H9 (cell line): ENCODE measurements around the gene PEX26. TPM values are rescaled to one million over a fixed set of nuclear protein-coding genes. Genes with fewer than 3 reads are reported as not detected.
A peak's percentile ranks its signal among the peaks of the same experiment; 100 is the strongest.

ENCODE experiments used
- DNase-seq: peaks from one replicate; pipeline ENCODE4 v3.0.0-alpha.2; 2017
- H2AFZ ChIP-seq: one replicate; pipeline ENCODE4 v1.6.1; 2013; ENCODE audit warnings: mild to moderate bottlenecking, low read length, control low read depth, moderate library complexity
- H2AK5ac ChIP-seq: 2 replicates; pipeline ENCODE4 v1.6.1; 2013; ENCODE audit warnings: low read length, control low read depth, mixed read lengths; ENCODE audit not compliant: insufficient read length
- H2BK120ac ChIP-seq: one replicate; pipeline ENCODE4 v1.6.1; 2013; ENCODE audit warnings: low read depth, mild to moderate bottlenecking, low read length, control low read depth, inconsistent platforms; ENCODE audit not compliant: poor library complexity, severe bottlenecking
- H2BK12ac ChIP-seq: 2 replicates; pipeline ENCODE4 v1.6.1; 2013; ENCODE audit warnings: low read length, control low read depth, mixed read lengths, low read depth; ENCODE audit not compliant: insufficient read length
- H2BK15ac ChIP-seq: 2 replicates; pipeline ENCODE4 v1.6.1; 2013; ENCODE audit warnings: low read depth, low read length, control low read depth
- H2BK20ac ChIP-seq: one replicate; pipeline ENCODE4 v1.6.1; 2013; ENCODE audit warnings: low read depth, mild to moderate bottlenecking, low read length, control low read depth, inconsistent platforms; ENCODE audit not compliant: poor library complexity, severe bottlenecking
- H2BK5ac ChIP-seq: 2 replicates; pipeline ENCODE4 v1.6.1; 2013; ENCODE audit warnings: low read length, control low read depth, mixed read lengths; ENCODE audit not compliant: insufficient read length
- H3K14ac ChIP-seq: 2 replicates; pipeline ENCODE4 v1.6.1; 2013; ENCODE audit warnings: low read length, control low read depth; ENCODE audit not compliant: insufficient read depth
- H3K18ac ChIP-seq: 2 replicates; pipeline ENCODE4 v1.6.1; 2013; ENCODE audit warnings: low read depth, mild to moderate bottlenecking, mixed read lengths, low read length, control low read depth; ENCODE audit not compliant: insufficient read length
- H3K23ac ChIP-seq: 2 replicates; pipeline ENCODE4 v1.6.1; 2013; ENCODE audit warnings: low read length, control low read depth, mixed read lengths, low read depth; ENCODE audit not compliant: insufficient read length
- H3K23me2 ChIP-seq: 2 replicates; pipeline ENCODE4 v1.6.1; 2013; ENCODE audit warnings: low read depth, mild to moderate bottlenecking, mixed read lengths, low read length, control low read depth; ENCODE audit not compliant: insufficient read length, poor library complexity, severe bottlenecking
- H3K27ac ChIP-seq: 2 replicates; pipeline ENCODE4 v1.5.1; 2013; ENCODE audit warnings: low read length, control low read depth, mixed read lengths, low read depth; ENCODE audit not compliant: insufficient read length
- H3K27me3 ChIP-seq: 2 replicates; pipeline ENCODE4 v1.6.1; 2013; ENCODE audit warnings: low read length, control low read depth, inconsistent platforms; ENCODE audit not compliant: insufficient read depth
- H3K4ac ChIP-seq: 2 replicates; pipeline ENCODE4 v1.6.1; 2013; ENCODE audit warnings: low read depth, mild to moderate bottlenecking, control low read depth, inconsistent platforms, low read length, moderate library complexity
- H3K4me1 ChIP-seq: 2 replicates; pipeline ENCODE4 v1.6.1; 2013; ENCODE audit warnings: low read length, control low read depth, inconsistent platforms; ENCODE audit not compliant: insufficient read depth
- H3K4me2 ChIP-seq: 2 replicates; pipeline ENCODE4 v1.6.1; 2013; ENCODE audit warnings: low read length, control low read depth, mixed read lengths; ENCODE audit not compliant: insufficient read length, insufficient read depth
- H3K56ac ChIP-seq: 2 replicates; pipeline ENCODE4 v1.6.1; 2013; ENCODE audit warnings: low read depth, mild to moderate bottlenecking, mixed read lengths, low read length, control low read depth; ENCODE audit not compliant: insufficient read length
- H3K79me1 ChIP-seq: 2 replicates; pipeline ENCODE4 v1.6.1; 2013; ENCODE audit warnings: low read depth, mild to moderate bottlenecking, moderate library complexity, low read length, control low read depth, inconsistent platforms; ENCODE audit not compliant: insufficient read depth, poor library complexity, severe bottlenecking
- H3K79me2 ChIP-seq: 2 replicates; pipeline ENCODE4 v1.6.1; 2013; ENCODE audit warnings: low read length, control low read depth, inconsistent platforms; ENCODE audit not compliant: insufficient read depth
- H3K9ac ChIP-seq: 2 replicates; pipeline ENCODE4 v1.6.1; 2013; ENCODE audit warnings: low read length, control low read depth, mixed read lengths; ENCODE audit not compliant: insufficient read length; ENCODE audit errors: extremely low read depth
- H3K9me3 ChIP-seq: one replicate; pipeline ENCODE4 v1.6.1; 2013; ENCODE audit warnings: low read depth, low read length, inconsistent platforms; ENCODE audit not compliant: control insufficient read depth
- H3T11ph ChIP-seq: one replicate; pipeline ENCODE4 v1.6.1; 2013; ENCODE audit warnings: mild to moderate bottlenecking, low read length, control low read depth, inconsistent platforms
- H4K20me1 ChIP-seq: one replicate; pipeline ENCODE4 v1.6.1; 2013; ENCODE audit not compliant: control insufficient read depth, insufficient read length, insufficient read depth
- H4K5ac ChIP-seq: 2 replicates; pipeline ENCODE4 v1.6.1; 2013; ENCODE audit warnings: low read depth, mild to moderate bottlenecking, mixed read lengths, low read length, control low read depth; ENCODE audit not compliant: insufficient read length
- H4K8ac ChIP-seq: replicated peaks from 2 replicates; pipeline ENCODE4 v1.6.1; 2013; ENCODE audit warnings: low read length, control low read depth, mixed read lengths, low read depth; ENCODE audit not compliant: insufficient read length
- H4K91ac ChIP-seq: 2 replicates; pipeline ENCODE4 v1.6.1; 2013; ENCODE audit warnings: low read depth, mild to moderate bottlenecking, moderate library complexity, mixed read lengths, low read length, control low read depth; ENCODE audit not compliant: insufficient read length
- H3K27ac Mint-ChIP-seq, 3 experiments: 2 replicates in 2 of 3; 3 replicates in 1 of 3; pipeline ENCODE4 v1.8.0; 2020 to 2021; ENCODE audit warnings: mixed read lengths in 3 of 3, mild to moderate bottlenecking in 1 of 3, moderate library complexity in 1 of 3
- H3K27me3 Mint-ChIP-seq: 2 replicates; pipeline ENCODE4 v1.8.0; 2021; ENCODE audit warnings: low read depth, mild to moderate bottlenecking, moderate library complexity, mixed read lengths
- H3K36me3 Mint-ChIP-seq, 3 experiments: 2 replicates in 2 of 3; 3 replicates in 1 of 3; pipeline ENCODE4 v1.8.0; 2020 to 2021; ENCODE audit warnings: low read depth in 3 of 3, mixed read lengths in 3 of 3; ENCODE audit not compliant: insufficient read depth in 1 of 3
- H3K4me1 Mint-ChIP-seq, 2 experiments: 2 replicates each; pipeline ENCODE4 v1.8.0; 2020; ENCODE audit warnings: mixed read lengths in 2 of 2
- H3K4me3 Mint-ChIP-seq, 2 experiments: 2 replicates in 1 of 2; 3 replicates in 1 of 2; pipeline ENCODE4 v1.8.0; 2020 to 2021; ENCODE audit warnings: mild to moderate bottlenecking in 2 of 2, mixed read lengths in 2 of 2, moderate library complexity in 1 of 2
- H3K9me3 Mint-ChIP-seq, 2 experiments: 2 replicates in 1 of 2; 3 replicates in 1 of 2; pipeline ENCODE4 v1.8.0; 2020; ENCODE audit warnings: mild to moderate bottlenecking in 2 of 2, mixed read lengths in 2 of 2, moderate library complexity in 1 of 2
- WGBS: extraction: QIAGEN DNeasy Blood & Tissue Kit; methylation state at CpG from one replicate; pipeline ENCODE4 v1.1.7; 2013; ENCODE audit warnings: missing lambda C conversion rate, low lambda C conversion rate, mixed read lengths; ENCODE audit not compliant: insufficient read length; ENCODE audit errors: extremely low coverage; 5-methylcytosine and 5-hydroxymethylcytosine counted together
- total RNA-seq: library from RNA; stranded (reverse); gene quantifications from 2 replicates; pipeline ENCODE4 v1.2.1, GENCODE V29; 2021
- TF ChIP-seq, protein P1 (sequence below): fragments of 200-600 bp; sonication (generic); conservative IDR thresholded peaks from 3 replicates; pipeline ENCODE4 v1.8.0; 2021; ENCODE audit warnings: antibody characterized with exemption, mild to moderate bottlenecking

Gene PEX26
- total RNA-seq, 1 experiment from 2014 or later, result 35.4 TPM

DNA sequence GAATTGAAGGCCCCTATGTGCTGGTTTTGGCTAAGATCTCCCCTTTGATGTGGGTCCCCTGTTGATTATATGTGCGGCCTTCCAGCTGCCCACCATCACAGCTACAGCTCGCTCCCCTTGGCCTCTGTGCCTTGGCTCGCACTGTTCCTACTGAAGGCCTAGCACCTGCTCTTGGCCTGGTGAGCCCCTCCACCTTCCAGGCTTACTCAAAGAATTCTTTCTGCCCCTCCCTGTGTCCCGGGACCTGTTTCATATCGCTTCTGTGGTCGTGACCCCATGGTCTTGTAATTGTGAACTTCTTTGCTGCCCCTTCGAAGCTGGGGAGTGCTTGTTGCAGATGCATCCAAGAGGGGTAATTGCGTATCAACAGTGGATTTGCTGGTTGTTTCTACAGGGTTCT, 12.5 kb downstream of the PEX26 start:
- no peak overlapping the region for H3K4me2 ChIP-seq
- H3K18ac ChIP-seq, result no peak overlapping the region
- H3K4me1 Mint-ChIP-seq, result peaks cover 3% of the 10 kb centered on the region in 2 experiments; a peak in 3 of 4 replicates
- WGBS, result no CpG with 5 or more reads among the region's 8 CpGs
- H3K9me3 Mint-ChIP-seq, result no peaks in the 10 kb centered on the region; a peak in 1 of 5 replicates
- no peaks in the 10 kb centered on the region for H3K27me3 ChIP-seq
- H2BK12ac ChIP-seq, result no peak overlapping the region
- H3K14ac ChIP-seq, result no peak overlapping the region
- H2BK120ac ChIP-seq, result no peak overlapping the region
- no peaks in the 10 kb centered on the region for H3K4me1 ChIP-seq
- H3K9me3 ChIP-seq, result no peaks in the 10 kb centered on the region
- DNase-seq, result no peak
- no peak overlapping the region for H2BK20ac ChIP-seq
- H4K5ac ChIP-seq, result no peak overlapping the region
- no peak overlapping the region for H3K23ac ChIP-seq
- no peaks in the 10 kb centered on the region for H3K27me3 Mint-ChIP-seq
- no peak overlapping the region for H2BK15ac ChIP-seq
- no peak overlapping the region for H2AK5ac ChIP-seq
- no peak overlapping the region for H3K27ac ChIP-seq
- H3K56ac ChIP-seq, result no peak overlapping the region
- TF ChIP-seq, protein P1, sequence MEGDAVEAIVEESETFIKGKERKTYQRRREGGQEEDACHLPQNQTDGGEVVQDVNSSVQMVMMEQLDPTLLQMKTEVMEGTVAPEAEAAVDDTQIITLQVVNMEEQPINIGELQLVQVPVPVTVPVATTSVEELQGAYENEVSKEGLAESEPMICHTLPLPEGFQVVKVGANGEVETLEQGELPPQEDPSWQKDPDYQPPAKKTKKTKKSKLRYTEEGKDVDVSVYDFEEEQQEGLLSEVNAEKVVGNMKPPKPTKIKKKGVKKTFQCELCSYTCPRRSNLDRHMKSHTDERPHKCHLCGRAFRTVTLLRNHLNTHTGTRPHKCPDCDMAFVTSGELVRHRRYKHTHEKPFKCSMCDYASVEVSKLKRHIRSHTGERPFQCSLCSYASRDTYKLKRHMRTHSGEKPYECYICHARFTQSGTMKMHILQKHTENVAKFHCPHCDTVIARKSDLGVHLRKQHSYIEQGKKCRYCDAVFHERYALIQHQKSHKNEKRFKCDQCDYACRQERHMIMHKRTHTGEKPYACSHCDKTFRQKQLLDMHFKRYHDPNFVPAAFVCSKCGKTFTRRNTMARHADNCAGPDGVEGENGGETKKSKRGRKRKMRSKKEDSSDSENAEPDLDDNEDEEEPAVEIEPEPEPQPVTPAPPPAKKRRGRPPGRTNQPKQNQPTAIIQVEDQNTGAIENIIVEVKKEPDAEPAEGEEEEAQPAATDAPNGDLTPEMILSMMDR, result no peak
- no peak overlapping the region for H2BK5ac ChIP-seq
- no peak overlapping the region for H3K4me3 Mint-ChIP-seq
- H4K91ac ChIP-seq, result no peak overlapping the region
- H3K4ac ChIP-seq, result no peak overlapping the region
- no peak overlapping the region for H3T11ph ChIP-seq
- no peaks in the 10 kb centered on the region for H4K20me1 ChIP-seq
- H3K9ac ChIP-seq, result no peak overlapping the region
- H2AFZ ChIP-seq, result no peak overlapping the region
- no peaks in the 10 kb centered on the region for H3K79me2 ChIP-seq
- H3K23me2 ChIP-seq, result no peaks in the 10 kb centered on the region
- H4K8ac ChIP-seq, result no peak overlapping the region
- no peaks in the 10 kb centered on the region for H3K79me1 ChIP-seq
- peak overlapping the region in 1 of 3 experiments; percentile 10; a peak in 1 of 7 replicates for H3K27ac Mint-ChIP-seq
- peaks cover 41 to 76% (median 60%) of the 10 kb centered on the region in 3 experiments for H3K36me3 Mint-ChIP-seq
